ENCODE measurements around the gene NXNL1. TPM values are rescaled to one million over a fixed set of nuclear protein-coding genes. Genes with fewer than 3 reads are reported as not detected.

NXNL1 gene
- total and polyA plus RNA-seq, 4 donors: not detected

- H3K9me3 ChIP-seq (ENCODE audit: control insufficient read depth in 4 of 4, low read length in 3 of 4): no peaks in the 10 kb centered on the region
- TF ChIP-seq HNF4G (IDR thresholded peaks at IDR 0.05) (no peak), ZBTB33 (IDR thresholded peaks at IDR 0.05) (no peak), RAD21 (IDR thresholded peaks at IDR 0.05) (no peak), JUND (IDR thresholded peaks at IDR 0.05) (no peak), TAF1 (conservative IDR thresholded peaks at IDR 0.05) (no peak), SP1 (IDR thresholded peaks at IDR 0.05) (no peak), FOXA1 (IDR thresholded peaks at IDR 0.05) (no peak), FOXA2 (IDR thresholded peaks at IDR 0.05) (no peak), YY1 (IDR thresholded peaks at IDR 0.05) (no peak), EGR1 (IDR thresholded peaks at IDR 0.05; ENCODE audit: low read depth in 2 of 2) (no peak), RXRA (IDR thresholded peaks at IDR 0.05) (no peak), GABPA (IDR thresholded peaks at IDR 0.05 in 1 of 2, conservative IDR thresholded peaks at IDR 0.05 in 1 of 2) (no peak), NR2F2 (IDR thresholded peaks at IDR 0.05) (no peak)
- TF ChIP-seq, protein P1, sequence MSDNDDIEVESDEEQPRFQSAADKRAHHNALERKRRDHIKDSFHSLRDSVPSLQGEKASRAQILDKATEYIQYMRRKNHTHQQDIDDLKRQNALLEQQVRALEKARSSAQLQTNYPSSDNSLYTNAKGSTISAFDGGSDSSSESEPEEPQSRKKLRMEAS (IDR thresholded peaks at IDR 0.05): no peak
- TF ChIP-seq, protein P2, sequence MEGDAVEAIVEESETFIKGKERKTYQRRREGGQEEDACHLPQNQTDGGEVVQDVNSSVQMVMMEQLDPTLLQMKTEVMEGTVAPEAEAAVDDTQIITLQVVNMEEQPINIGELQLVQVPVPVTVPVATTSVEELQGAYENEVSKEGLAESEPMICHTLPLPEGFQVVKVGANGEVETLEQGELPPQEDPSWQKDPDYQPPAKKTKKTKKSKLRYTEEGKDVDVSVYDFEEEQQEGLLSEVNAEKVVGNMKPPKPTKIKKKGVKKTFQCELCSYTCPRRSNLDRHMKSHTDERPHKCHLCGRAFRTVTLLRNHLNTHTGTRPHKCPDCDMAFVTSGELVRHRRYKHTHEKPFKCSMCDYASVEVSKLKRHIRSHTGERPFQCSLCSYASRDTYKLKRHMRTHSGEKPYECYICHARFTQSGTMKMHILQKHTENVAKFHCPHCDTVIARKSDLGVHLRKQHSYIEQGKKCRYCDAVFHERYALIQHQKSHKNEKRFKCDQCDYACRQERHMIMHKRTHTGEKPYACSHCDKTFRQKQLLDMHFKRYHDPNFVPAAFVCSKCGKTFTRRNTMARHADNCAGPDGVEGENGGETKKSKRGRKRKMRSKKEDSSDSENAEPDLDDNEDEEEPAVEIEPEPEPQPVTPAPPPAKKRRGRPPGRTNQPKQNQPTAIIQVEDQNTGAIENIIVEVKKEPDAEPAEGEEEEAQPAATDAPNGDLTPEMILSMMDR (IDR thresholded peaks at IDR 0.05; ENCODE audit: low read depth, low read length, missing input control): no peak
- TF ChIP-seq, protein P3, sequence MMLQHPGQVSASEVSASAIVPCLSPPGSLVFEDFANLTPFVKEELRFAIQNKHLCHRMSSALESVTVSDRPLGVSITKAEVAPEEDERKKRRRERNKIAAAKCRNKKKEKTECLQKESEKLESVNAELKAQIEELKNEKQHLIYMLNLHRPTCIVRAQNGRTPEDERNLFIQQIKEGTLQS (IDR thresholded peaks at IDR 0.05): no peak
- no peak overlapping the region for H3K27ac ChIP-seq (ENCODE audit: low read depth in 1 of 2, low read length in 2 of 2)
- H3K9ac ChIP-seq (ENCODE audit: low read depth in 1 of 2, low read length in 2 of 2): no peak overlapping the region
- H3K27me3 ChIP-seq (ENCODE audit: control insufficient read depth in 4 of 4, insufficient read depth in 4 of 4, low read length in 3 of 4): peaks cover 0 to 4% (median 2%) of the 10 kb centered on the region in 4 donors
- DNase-seq (ENCODE audit: low spot score): no peak
- H3K4me3 ChIP-seq (ENCODE audit: low read depth in 1 of 3, low read length in 3 of 3): no peak overlapping the region
- peaks cover 0 to 5% (median 0%) of the 10 kb centered on the region in 4 donors for H3K4me1 ChIP-seq (ENCODE audit: control insufficient read depth in 4 of 4, insufficient read depth in 4 of 4, low read length in 3 of 4)
- H3K36me3 ChIP-seq (ENCODE audit: control insufficient read depth in 4 of 4, insufficient read depth in 3 of 4, low read depth in 1 of 4, low read length in 3 of 4): no peaks in the 10 kb centered on the region
- 20% methylated on average over 58 of the region's 58 CpGs for WGBS
Measured at GRCh38 chr19:17455308-17456123, 5.2 kb downstream of the NXNL1 start.

DNA sequence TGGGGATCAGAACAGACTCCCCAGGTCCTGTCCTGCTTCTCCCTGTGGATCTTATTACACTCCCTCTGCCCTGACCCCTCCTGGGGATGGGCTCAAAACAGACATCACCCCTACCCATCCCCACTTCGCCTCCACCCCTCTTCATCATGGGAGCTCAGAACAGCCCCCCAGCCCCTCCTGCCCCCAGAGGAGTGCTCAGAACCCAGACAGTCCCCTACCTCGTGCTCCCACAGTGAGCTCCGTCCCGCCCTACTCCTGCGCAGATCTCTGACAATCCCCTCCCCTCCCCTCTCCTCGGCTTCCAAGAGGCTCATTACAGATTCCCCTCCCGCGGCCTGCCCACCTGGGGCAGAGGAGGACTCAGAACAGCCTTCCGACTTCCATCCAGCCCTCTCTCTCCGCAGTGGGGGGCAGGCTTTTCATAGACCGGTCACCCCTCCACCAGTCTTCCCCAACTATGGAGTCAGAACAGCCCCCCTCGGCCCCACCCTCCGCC lies 6.1 kb downstream of the NXNL1 start:
- 10% methylated on average over 13 of the region's 13 CpGs for WGBS
- no peak overlapping the region for H3K4me3 ChIP-seq (ENCODE audit: low read depth in 1 of 3, low read length in 3 of 3)
- H3K27me3 ChIP-seq (ENCODE audit: control insufficient read depth in 4 of 4, insufficient read depth in 4 of 4, low read length in 3 of 4): peaks cover 0 to 4% (median 2%) of the 10 kb centered on the region in 4 donors

More for the DNA sequence above, 6.1 kb downstream of the NXNL1 start:
- H3K4me1 ChIP-seq (ENCODE audit: control insufficient read depth in 4 of 4, insufficient read depth in 4 of 4, low read length in 3 of 4): peaks cover 0 to 5% (median 0%) of the 10 kb centered on the region in 4 donors
- DNase-seq (ENCODE audit: low spot score): no peak
- no peaks in the 10 kb centered on the region for H3K36me3 ChIP-seq (ENCODE audit: control insufficient read depth in 4 of 4, insufficient read depth in 3 of 4, low read depth in 1 of 4, low read length in 3 of 4)
- TF ChIP-seq TAF1 (conservative IDR thresholded peaks at IDR 0.05) (no peak), GABPA (IDR thresholded peaks at IDR 0.05 in 1 of 2, conservative IDR thresholded peaks at IDR 0.05 in 1 of 2) (no peak), HNF4A (conservative IDR thresholded peaks at IDR 0.05) (no peak), HNF4G (IDR thresholded peaks at IDR 0.05) (no peak), FOXA1 (IDR thresholded peaks at IDR 0.05) (no peak), EGR1 (IDR thresholded peaks at IDR 0.05; ENCODE audit: low read depth in 2 of 2) (no peak), RXRA (IDR thresholded peaks at IDR 0.05) (no peak), RAD21 (IDR thresholded peaks at IDR 0.05) (no peak)
- TF ChIP-seq, protein P2 (IDR thresholded peaks at IDR 0.05; ENCODE audit: low read depth, low read length, missing input control): no peak
- TF ChIP-seq, protein P3 (IDR thresholded peaks at IDR 0.05): no peak
- H3K9ac ChIP-seq (ENCODE audit: low read depth in 1 of 2, low read length in 2 of 2): no peak overlapping the region
- no peak overlapping the region for H3K27ac ChIP-seq (ENCODE audit: low read depth in 1 of 2, low read length in 2 of 2)
- H3K9me3 ChIP-seq (ENCODE audit: control insufficient read depth in 4 of 4, low read length in 3 of 4): no peaks in the 10 kb centered on the region
